ENCODE data around the gene TNNC1.

DNA sequence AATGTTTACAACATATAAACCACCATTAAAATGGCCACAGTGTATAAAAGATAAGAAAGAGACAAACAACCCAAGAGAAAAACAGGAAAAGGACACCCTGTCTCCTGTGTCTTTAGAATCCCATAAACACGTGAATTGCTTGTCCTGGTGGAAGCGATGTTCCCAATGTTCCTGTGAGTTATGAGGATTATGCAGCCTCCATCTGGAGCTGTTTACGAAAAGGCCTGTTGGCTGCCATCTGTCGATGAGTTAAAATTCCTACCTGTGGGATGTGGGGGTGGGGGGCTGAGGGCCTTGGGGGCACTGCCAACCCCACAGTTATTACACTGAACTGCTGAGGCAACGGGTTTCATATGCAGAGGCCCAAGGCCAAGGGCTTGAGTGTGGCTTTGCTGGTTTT, 15.2 kb upstream of the TNNC1 start:
- TF ChIP-seq, protein P1, sequence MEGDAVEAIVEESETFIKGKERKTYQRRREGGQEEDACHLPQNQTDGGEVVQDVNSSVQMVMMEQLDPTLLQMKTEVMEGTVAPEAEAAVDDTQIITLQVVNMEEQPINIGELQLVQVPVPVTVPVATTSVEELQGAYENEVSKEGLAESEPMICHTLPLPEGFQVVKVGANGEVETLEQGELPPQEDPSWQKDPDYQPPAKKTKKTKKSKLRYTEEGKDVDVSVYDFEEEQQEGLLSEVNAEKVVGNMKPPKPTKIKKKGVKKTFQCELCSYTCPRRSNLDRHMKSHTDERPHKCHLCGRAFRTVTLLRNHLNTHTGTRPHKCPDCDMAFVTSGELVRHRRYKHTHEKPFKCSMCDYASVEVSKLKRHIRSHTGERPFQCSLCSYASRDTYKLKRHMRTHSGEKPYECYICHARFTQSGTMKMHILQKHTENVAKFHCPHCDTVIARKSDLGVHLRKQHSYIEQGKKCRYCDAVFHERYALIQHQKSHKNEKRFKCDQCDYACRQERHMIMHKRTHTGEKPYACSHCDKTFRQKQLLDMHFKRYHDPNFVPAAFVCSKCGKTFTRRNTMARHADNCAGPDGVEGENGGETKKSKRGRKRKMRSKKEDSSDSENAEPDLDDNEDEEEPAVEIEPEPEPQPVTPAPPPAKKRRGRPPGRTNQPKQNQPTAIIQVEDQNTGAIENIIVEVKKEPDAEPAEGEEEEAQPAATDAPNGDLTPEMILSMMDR (IDR thresholded peaks at IDR 0.05; ENCODE audit: low read depth, low read length, missing input control) = no peak
- TF ChIP-seq REST (IDR thresholded peaks at IDR 0.05) (no peak), RXRA (IDR thresholded peaks at IDR 0.05) (no peak), TAF1 (conservative IDR thresholded peaks at IDR 0.05) (no peak), EGR1 (IDR thresholded peaks at IDR 0.05; ENCODE audit: low read depth in 2 of 2) (no peak)
- TF ChIP-seq, protein P2, sequence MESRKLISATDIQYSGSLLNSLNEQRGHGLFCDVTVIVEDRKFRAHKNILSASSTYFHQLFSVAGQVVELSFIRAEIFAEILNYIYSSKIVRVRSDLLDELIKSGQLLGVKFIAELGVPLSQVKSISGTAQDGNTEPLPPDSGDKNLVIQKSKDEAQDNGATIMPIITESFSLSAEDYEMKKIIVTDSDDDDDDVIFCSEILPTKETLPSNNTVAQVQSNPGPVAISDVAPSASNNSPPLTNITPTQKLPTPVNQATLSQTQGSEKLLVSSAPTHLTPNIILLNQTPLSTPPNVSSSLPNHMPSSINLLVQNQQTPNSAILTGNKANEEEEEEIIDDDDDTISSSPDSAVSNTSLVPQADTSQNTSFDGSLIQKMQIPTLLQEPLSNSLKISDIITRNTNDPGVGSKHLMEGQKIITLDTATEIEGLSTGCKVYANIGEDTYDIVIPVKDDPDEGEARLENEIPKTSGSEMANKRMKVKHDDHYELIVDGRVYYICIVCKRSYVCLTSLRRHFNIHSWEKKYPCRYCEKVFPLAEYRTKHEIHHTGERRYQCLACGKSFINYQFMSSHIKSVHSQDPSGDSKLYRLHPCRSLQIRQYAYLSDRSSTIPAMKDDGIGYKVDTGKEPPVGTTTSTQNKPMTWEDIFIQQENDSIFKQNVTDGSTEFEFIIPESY (IDR thresholded peaks at IDR 0.05) = no peak

Measured in liver (tissue), 3 donors.